GM12801 (cell line): Measurements from ENCODE around the gene ETFDH.

Source experiments
- TF ChIP-seq, protein P1 (sequence below): IDR thresholded peaks from one replicate; pipeline ENCODE4 v1.5.1; 2011; ENCODE audit warnings: control low read depth; ENCODE audit not compliant: insufficient read length; ENCODE audit errors: extremely low read depth

ETFDH gene

GRCh38 chr4:158649111-158649680 is 22.9 kb upstream of the ETFDH start:
- TF ChIP-seq, protein P1, sequence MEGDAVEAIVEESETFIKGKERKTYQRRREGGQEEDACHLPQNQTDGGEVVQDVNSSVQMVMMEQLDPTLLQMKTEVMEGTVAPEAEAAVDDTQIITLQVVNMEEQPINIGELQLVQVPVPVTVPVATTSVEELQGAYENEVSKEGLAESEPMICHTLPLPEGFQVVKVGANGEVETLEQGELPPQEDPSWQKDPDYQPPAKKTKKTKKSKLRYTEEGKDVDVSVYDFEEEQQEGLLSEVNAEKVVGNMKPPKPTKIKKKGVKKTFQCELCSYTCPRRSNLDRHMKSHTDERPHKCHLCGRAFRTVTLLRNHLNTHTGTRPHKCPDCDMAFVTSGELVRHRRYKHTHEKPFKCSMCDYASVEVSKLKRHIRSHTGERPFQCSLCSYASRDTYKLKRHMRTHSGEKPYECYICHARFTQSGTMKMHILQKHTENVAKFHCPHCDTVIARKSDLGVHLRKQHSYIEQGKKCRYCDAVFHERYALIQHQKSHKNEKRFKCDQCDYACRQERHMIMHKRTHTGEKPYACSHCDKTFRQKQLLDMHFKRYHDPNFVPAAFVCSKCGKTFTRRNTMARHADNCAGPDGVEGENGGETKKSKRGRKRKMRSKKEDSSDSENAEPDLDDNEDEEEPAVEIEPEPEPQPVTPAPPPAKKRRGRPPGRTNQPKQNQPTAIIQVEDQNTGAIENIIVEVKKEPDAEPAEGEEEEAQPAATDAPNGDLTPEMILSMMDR: no peak

DNA sequence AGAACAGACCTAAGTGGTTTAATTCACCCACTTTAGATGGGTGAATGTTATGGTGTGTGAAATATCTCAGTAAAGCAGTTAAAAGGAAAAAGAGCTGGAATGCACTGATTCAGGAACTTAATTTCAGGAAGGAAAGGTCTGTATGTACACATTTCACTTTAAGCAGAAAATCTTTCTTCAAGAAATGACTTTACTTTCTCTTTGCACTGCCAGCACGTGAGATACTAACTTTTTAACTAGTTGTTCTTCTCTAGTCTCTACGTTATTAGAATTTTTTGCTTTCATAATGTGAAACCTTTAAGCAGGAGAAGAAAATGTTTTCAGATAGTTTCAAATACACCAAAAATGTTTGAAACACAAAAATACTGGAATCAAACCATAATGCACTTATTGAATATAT is 19.2 kb upstream of the ETFDH start:
- TF ChIP-seq, protein P1: no peak

- TF ChIP-seq, protein P1: no peak
Measured at GRCh38 chr4:158656439-158656838, 15.7 kb upstream of the ETFDH start.

- TF ChIP-seq, protein P1: no peak
Measured at GRCh38 chr4:158657291-158657690, 14.8 kb upstream of the ETFDH start.

- TF ChIP-seq, protein P1: no peak
Measured at GRCh38 chr4:158664806-158665205, 7.3 kb upstream of the ETFDH start.

- TF ChIP-seq, protein P1: no peak
Measured at GRCh38 chr4:158666892-158667291, 5.2 kb upstream of the ETFDH start.

DNA sequence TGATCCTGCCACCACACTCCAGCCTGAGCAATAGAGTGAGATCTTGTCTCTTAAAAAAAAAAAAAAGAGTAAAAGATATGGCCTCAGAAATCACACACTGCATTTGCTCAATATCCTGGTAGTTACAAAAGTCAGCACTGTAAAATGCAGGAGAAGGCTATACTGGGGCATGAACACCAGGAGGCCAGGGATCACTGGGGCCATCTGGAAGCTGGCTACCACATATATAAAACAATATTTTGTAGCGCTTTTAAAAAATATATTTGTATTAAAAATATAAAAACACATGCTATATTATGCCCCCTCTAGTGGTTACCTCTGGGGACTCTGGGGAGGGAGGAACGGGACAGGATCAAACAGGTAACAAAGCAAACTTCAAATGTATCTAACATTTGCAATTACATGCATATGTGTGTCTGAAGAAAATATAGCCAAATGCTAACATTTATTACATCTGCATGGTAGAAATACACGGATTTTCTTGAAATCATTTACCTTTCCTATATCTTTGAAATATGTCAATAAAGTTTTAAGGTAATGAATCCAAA is 4.4 kb upstream of the ETFDH start:
- TF ChIP-seq, protein P1: no peak
